ENCODE data around the gene CPSF3.
"Not testable (repeated sequence)": the region's sequence is repeated elsewhere in the genome, so short reads cannot be mapped to it uniquely, and the experiment has no call there.

The CPSF3 gene

GRCh38 chr2:9472511-9472910, 49.1 kb downstream of the CPSF3 start:
- no peak for DNase-seq

- DNase-seq = no peak
These were observed 50.0 kb downstream of the CPSF3 start for GRCh38 chr2:9473308-9473984.

- DNase-seq = no peak
These were observed 50.5 kb downstream of the CPSF3 start for GRCh38 chr2:9473985-9474360.

- peak; percentile 19 for DNase-seq
These were observed 51.1 kb downstream of the CPSF3 start, which contains the start of gene IAH1 for GRCh38 chr2:9474361-9475057. Gene IAH1 (plus strand): TSS chr2:9474551. CDS start chr2:9474567, 16 bp downstream.

GRCh38 chr2:9477914-9478313, 54.5 kb downstream of the CPSF3 start:
- no peak for DNase-seq

- no peak for DNase-seq
These were observed 55.1 kb downstream of the CPSF3 start for GRCh38 chr2:9478526-9478925.

GRCh38 chr2:9480157-9480556, 56.7 kb downstream of the CPSF3 start:
- no peak for DNase-seq

GRCh38 chr2:9483107-9483506, 59.7 kb downstream of the CPSF3 start:
- no peak for DNase-seq

- no peak for DNase-seq
These were observed 61.1 kb downstream of the CPSF3 start for GRCh38 chr2:9484533-9484932.

GRCh38 chr2:9488583-9489547, 65.4 kb downstream of the CPSF3 start:
- no peak for DNase-seq

- no peak for DNase-seq
These were observed 67.3 kb downstream of the CPSF3 start for GRCh38 chr2:9490789-9491188.

GRCh38 chr2:9492927-9493326, 69.5 kb downstream of the CPSF3 start:
- no peak for DNase-seq

GRCh38 chr2:9493478-9493877, 70.0 kb downstream of the CPSF3 start:
- no peak for DNase-seq

GRCh38 chr2:9494081-9494480, 70.6 kb downstream of the CPSF3 start:
- no peak for DNase-seq

GRCh38 chr2:9497017-9497416, 73.6 kb downstream of the CPSF3 start:
- no peak for DNase-seq

GRCh38 chr2:9498210-9498609, 74.8 kb downstream of the CPSF3 start:
- no peak for DNase-seq

GRCh38 chr2:9508931-9509330, 85.5 kb downstream of the CPSF3 start:
- no peak for DNase-seq

- DNase-seq = not testable (repeated sequence)
These were observed 90.5 kb downstream of the CPSF3 start for GRCh38 chr2:9513946-9514345.

GRCh38 chr2:9517118-9517782, 93.8 kb downstream of the CPSF3 start:
- no peak for DNase-seq

GRCh38 chr2:9518163-9518562, 94.7 kb downstream of the CPSF3 start:
- no peak for DNase-seq

- no peak for DNase-seq
These were observed 95.3 kb downstream of the CPSF3 start for GRCh38 chr2:9518780-9519179.

GRCh38 chr2:9519250-9519649, 95.8 kb downstream of the CPSF3 start:
- DNase-seq = no peak

All from NCI-H774 (cell line).